AG08395 (cell line): Measurements from ENCODE around the gene KLRB1.
A peak's percentile ranks its signal among the peaks of the same experiment; 100 is the strongest.
"Not testable (repeated sequence)": the region's sequence is repeated elsewhere in the genome, so short reads cannot be mapped to it uniquely, and the experiment has no call there.

ENCODE experiments used
- DNase-seq: peaks from one replicate; pipeline ENCODE4 v3.0.0; 2012; ENCODE audit warnings: mixed read lengths, low spot score

The KLRB1 gene

DNA sequence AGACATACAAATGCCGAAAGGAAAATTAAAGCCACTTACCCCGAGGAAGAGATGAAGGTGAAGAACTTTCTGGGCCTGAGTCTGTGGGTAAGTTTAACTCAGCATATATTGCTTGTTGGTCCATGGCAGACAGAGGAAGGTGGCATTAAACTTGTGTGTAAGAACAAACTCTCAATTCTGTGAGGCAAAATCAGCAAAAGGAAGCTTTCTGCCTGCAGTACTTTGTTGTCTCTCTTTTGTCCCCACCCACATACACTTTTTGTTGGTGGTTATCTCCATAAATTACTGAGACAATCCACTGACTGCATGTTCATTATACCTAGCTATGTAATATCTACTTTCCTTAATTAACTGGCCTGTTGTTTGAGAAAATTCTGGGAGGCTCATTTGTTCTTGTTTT is at the start of gene KLRB1:
Gene KLRB1 (minus strand): TSS at position 201 of the 400 bp plus-strand sequence. CDS start 77 bp downstream, at position 124.
- no peak for DNase-seq

DNA sequence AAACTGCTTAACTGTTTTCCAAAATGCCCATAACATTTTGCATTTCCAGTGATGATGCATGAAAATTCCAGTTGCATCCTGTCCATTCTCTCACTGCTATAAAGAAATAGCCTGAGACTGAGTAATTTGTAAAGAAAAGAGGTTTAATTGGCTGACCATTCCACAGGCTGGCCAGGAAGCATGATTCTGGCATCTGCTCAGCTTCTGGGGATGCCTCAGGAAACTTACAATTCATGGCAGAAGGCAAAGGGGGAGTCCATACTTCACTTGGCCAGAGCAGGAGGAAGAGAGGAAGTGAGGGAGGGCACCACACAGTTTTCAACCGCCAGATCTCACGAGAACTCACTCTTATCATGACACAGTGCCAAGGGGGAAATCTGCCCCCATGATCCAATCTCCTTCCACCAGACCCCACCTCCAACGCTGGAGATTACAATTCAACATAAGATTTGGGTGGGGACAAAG is 43.6 kb upstream of the KLRB1 start:
- peak; percentile 25 for DNase-seq

DNA sequence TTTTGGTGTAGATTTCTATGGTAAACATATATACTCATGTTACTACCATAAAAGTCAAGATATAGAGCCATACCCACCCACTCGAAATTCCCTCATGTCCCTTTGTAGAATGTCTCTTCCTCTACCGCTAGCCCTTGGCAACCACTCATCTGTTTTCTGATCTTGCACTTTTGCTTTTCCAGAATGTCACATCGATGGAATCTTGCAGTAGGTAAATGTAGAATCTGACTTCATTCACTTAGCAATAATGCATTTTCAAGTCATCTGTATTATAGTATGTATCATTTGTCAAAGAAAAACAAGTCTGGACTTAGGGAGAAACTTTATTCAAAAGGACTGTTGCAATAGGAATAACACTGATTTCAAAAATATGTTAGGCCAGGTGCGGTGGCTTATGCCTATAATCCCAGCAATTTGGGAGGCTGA is 42.4 kb upstream of the KLRB1 start:
- no peak for DNase-seq

DNA sequence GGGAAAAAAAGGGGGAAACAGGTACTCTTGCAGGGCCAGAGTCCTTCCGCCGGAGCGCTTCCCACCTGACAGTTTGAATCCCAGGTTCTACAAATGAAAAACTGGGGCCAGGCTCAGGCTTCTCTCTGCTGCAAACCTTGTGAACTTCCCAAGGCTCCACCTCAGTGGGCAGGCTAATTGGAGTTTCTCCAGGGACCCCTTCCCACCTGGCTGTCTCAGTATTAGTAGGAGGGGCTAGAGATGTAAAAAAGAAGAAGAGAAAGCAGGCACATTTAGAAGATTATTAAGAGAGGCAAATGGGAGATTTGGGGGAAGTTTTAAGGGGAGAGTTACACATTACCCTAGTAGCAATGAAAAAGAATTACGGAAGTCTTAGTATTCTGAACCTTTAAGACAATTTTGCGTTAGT is 41.8 kb upstream of the KLRB1 start:
- DNase-seq = no peak

DNA sequence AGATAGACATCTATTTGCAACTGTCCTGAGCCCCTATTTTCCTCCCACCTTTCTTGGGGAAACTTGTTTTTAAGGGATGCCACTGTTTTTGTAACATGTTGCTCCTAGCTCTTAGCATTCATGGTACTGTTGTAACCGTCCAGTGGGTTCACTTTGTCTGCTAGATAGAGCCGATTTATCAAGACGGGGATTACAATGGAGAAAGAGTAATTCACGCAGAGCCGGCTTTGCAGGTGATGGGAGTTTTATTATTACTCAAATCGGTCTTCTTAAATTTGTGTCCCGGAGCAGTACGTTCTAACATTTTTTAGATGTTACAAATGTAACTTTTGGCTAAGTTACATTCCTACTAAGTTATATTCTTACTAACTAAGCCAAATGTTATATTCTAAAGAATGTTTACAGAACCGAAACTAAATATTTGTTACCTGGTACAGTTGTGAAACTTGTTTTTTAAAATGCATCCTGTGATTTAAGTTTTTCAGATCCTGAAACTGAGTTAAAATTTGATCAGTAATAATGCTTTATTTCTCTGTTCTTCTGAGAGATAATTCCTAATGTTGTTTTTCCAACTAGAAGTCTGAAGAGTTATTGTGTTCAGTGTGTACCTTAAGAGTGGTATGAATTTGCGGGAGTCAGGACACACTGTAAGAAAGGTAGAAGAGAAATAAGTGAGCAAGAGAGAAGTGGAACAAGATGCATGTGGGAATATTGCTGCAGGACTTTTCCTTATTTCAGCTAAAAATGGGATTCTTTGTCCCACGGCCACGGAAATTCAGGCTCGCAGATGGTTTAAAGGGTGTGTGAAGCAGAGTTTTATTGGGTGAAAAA is 41.2 kb upstream of the KLRB1 start:
- no peak for DNase-seq

DNA sequence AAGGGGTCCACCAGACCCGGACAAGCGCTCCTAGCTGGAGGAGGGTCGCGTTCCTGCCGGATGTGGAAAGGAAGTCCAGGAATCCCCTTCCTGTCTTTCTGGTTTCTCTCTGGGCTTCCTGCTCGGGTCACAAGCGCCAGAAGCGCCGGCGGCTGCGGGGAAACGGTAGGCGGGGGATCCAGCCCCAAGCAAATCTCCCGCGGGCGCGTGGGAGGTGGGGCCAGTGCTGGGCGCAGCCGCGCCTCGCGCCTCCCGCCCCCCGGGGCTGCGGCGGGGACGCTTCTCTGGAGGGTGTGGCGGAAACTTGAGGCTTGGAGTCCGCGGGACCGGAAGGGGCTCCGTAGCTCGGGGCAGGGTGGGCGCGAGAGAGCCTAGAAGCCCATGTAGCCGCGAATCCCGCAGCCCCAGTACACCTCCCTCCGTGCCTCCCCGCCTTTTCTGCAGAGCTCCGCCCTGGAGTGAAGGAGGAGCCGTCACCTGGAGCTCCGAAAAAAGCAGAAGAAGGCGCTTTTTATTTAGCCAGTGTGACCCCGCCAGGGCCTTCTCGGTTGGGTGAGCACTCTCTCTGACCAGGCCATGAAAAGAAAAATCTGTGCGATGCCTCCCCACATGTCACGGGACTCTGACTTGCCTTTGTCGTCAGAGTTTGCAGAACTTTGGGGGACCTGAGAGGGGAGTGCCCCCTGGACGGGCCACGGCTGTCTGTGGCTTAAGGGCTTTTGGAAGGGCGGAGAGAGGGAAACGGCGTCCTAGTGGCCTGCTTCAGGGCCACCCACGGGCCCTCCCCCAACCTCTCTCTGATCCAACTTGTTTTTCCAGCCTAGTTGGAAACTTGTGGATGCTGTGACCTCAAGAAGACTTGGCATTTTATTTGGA is 40.3 kb upstream of the KLRB1 start:
- DNase-seq = peak; percentile 88

DNA sequence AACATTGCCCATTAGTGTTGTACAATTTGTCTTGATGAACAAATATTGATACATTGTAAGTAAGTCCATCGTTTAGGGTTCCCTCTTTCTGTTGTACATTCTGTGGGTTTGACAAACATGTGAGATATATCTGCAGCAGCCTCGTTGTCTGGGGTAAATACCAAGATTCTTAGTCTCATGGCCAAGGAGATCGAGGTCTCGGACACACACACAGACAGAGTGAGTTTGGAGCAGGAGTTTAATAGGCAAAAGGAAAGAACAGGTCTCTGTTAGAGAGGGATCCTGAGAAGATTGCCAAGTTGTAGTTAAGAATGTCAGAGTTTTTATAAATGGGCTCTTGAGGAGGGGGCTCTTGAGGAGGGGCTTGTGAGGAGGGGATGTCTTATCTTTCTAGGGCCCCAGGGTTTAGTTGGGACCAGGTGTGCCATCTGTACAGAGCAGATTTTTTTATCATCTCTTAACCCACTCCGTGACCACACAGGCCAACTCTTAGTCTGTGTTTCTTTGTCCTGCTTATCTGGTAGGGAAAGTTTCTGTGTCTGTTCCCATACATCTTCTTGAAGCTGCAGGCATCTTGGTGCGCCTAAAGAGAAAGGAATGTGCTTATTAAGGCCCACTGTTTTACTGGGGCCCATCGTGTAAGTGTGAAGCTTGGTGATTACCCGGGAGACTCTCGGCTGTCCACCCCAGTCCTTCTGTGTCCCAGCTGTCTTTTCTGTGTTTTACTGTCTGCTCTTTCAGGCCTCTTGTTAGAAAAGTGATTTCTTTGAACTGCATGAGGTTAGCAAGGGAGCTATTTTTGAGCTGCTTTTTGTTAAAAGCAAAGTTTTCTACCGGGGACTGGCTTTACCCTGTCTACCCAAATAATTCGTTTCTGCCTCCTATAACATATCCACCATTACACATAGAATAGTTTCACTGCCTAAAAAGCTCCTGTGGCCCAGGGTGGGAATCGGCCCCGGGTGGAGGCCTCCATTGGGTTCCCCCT is 39.4 kb upstream of the KLRB1 start:
- peak; percentile 3 for DNase-seq

DNA sequence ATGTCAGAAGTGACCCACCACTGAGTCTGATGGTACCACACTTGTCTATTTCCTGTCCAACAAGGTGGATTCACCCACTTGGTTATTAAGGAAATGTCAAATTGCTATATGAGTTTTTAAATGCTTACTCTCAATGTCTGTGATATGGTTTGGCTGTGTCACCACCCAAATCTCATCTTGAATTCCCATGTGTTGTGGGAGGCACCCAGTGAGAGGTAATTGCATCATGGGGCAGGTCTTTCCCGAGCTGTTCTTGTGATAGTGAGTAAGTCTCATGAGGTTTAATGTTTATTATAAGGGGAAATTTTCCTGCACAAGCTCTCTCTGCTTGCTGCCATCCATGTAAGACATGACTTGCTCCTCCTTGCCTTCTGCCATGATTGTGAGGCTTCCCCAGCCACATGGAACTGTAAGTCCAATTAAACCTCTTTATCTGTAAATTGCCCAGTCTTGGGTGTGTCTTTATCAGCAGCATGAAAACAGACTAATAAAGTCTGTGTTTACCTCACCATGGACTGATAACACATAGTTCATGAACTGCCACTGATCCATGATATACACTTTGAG is 37.4 kb upstream of the KLRB1 start:
- DNase-seq = not testable (repeated sequence)

DNA sequence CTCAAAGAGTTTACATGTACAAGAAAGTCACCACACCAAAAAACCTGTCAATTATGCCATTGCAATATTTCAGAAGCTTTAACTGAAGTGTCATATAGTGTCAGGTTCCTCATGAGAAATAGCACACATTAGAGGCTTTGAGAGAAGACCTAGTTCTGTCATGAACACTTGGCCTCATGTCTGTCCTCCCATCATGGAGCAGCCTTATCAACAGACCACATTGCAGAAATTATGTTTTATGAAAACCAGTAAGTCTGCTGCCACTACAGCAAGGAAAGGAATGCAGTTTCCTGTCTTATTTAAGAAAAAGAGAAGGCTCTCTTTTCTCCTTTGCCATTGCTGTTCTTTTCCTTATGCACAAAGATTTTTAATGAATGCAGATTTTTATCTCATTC is 35.5 kb upstream of the KLRB1 start:
- no peak for DNase-seq

DNA sequence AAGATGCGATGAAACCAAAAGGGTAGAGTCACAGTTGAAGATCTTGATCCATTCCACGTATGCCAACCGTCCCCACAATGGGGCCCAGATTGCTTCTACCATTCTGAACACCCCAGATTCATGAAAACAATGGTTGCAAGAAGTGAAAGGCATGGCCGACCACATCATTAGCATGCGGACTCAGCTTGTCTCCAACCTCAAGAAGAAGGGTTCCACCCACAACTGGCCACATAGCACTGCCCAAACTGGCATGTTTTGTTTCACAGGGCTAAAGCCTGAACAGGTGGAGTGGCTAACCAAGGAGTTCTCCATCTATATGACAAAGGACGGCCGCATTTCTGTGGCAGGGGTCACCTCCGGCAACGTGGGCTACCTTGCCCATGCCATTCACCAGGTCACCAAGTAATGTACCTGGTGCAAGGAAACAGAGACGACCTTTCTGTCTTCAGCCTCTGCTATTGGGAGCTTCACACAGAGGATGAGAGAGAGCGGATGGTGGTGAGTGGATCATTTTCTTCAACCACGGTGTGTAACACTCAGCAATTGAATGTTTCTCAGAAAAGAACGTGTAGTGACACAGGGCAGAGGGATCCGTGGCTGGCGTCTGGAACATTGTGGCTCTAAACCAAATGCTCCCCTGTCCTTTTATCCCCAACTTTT is 35.0 kb upstream of the KLRB1 start:
- no peak for DNase-seq

DNA sequence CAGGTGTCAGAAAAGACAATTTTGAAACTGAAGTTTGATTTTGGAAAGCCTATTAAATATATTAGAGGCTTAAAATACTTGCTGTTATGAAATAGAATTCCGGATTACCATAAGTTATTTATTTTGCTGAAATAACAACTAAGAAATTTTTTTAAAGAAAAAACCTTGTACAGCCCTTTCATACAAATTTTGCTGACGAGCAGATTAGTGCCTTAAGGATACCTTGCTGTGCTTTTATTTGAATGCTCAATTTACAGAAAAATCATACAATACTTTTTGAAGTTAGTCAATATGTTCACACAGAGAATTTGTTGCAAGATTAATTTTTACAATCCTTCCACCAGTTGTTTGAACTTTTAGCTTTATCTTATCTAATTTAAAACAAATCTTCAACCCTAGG is 32.3 kb upstream of the KLRB1 start:
- no peak for DNase-seq

DNA sequence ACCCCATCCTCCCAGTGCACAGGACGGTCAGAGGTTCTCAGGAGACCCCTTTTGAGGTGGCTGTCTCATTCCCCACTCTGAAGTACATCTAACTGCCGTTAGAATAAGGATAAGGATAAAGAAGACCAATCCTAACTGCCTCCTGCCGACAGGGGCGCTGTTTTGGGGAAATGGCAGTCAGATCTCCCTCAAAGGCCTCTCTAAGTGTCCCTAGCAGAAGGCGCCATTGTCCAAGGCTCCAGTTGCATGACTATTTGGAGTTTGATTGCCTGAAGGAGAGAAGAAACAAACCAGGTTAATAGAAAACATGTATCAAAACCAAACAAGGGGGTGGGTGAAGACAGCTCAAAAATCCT is 29.1 kb upstream of the KLRB1 start:
- DNase-seq = no peak

DNA sequence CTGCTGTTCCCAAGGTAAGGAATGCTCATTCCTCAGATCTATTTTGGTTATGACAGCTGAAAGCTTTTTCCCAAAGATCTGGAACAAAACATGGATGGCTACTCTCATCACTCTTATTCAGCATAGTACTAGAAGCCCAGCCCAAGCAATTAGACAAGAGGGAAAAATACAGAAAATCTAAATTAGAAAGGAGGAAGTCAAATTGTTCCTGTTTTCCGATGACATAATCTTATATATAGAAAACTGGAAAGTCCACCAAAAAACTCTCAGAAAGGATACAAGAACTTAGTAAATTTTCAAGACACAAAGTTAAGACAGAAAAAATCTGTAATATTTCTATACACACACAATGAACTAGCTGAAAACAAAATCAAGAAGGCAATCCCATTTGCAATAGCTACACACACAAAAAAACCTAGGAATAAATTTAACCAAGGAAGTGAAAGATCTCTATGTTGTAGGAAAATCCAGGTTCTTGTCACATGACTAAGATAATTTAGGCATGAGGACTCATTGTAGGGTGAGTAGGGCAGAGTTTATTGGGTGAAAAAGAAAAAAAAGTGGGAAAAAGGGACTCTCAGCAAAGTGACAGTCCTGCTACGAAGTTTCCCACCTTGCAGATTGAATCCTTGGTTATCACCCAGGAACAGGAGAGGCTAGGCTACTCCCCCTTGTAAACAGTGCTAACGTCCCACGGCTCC is 28.6 kb upstream of the KLRB1 start:
- DNase-seq = no peak

DNA sequence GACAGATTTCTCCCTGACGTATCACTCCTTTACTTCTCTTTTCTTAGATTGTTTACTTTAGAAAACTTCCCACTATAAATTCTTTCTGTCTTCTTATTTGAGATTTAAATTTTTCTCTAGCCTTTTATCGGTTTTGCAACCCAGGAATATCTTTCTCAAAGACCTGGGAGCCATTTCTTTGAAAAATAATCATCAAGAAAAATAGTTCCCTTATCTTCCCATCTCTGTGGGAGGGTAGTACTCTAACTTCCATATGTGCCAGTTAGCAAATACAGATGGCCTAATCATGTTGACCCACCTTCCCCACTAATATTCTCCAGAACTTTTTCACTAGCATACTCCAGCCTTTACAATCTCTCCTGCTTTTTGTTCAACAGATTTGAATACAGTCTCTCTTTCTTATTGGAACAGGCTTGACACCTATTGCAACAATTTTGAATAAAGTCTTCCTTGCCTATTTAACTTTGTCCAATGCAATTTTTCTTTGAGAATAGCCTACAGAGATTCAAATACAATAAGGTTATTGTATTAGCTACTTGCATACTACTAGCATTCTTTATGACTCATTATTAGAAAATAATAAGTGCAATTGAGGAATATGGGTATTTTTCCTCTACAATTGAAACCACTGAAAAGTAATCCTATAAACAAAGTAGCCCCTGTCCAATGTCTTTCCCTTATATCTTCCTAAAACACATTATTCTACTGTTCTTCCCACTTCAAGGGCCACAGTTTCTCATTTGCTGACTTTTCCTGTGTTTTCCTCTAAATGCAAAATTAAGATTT is 27.4 kb upstream of the KLRB1 start:
- no peak for DNase-seq

DNA sequence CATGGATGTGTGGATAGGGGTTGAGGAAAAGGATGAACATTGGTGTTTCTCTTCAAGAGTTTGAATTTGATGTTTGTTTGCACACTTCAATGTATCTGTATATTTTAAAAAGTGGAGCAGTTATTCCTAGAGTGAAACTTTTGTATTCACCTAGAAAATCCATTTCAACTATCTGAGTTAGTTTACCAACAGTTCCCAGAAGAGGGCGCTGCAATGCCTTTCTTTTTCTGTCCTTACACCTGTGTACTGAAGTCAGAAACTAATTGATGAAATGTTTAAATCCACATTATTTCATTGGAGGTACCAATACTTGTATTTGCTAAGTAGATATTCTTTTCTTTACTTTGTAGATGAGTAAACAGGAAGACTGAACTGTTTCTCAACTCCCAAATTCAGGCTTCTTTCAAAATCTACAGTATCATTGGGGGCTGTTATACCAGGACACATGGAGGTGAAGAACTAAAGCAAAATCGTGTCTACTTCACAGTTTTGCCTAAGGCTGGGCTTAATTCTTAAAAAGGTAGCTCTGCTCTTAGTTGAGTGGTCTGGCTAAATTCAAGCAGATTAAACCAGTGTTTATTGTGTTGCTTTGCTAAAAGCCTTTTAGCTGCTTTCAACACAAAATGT is 26.6 kb upstream of the KLRB1 start:
- DNase-seq = peak; percentile 54

DNA sequence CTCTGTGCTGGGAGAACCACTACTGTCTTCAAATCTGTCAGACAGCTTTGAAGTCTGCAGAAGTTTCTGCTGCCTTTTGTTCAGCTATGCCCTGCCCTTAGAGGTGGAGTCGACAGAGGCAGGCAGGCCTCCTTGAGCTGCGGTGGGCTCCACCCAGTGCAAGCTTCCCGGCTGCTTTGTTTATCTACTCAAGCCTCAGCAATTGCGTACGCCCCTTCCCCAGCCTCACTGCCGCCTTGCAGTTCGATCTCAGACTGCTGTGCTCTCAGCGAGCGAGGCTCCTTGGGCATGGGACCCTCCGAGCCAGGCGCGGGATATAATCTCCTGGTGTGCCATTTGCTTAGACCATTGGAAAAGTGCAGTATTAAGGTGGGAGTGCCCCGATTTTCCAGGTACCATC is 25.1 kb upstream of the KLRB1 start:
- no peak for DNase-seq

DNA sequence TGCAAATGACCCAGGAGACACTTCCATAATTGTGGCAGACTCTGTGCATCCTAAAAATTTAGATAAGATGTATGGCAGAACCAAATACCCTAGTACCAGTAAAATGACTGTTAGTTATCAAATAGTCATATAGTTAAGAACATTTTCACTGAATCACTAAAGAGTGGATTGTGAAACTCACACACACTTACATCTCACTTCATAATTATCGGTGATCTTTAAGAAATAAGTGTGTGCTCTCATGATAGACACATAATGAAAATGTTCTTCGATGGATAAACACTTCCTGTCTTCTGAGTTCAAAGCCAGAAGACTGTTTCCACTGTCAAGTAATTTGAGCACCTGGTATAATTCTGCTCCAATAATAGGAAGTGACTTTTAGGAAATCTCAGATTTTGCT is 19.1 kb upstream of the KLRB1 start:
- no peak for DNase-seq

DNA sequence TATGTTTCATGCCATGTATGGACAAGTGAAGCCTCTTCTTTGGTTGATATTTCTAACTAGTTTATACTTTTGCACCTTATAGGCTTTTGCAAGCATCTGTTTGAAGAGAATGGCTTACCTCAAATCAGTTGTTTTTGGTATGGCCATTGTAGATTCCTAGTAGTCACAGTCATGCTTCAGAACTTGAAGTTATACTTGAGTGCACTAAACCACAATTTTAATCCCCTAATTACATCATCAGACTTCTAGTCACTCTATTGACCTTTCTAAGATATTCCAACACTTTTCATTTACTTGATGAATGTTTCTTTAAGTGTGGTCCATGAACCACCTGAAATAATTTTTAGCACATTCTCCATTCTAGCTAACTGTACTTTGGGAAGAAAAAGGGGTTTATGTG is 18.6 kb upstream of the KLRB1 start:
- DNase-seq = no peak

DNA sequence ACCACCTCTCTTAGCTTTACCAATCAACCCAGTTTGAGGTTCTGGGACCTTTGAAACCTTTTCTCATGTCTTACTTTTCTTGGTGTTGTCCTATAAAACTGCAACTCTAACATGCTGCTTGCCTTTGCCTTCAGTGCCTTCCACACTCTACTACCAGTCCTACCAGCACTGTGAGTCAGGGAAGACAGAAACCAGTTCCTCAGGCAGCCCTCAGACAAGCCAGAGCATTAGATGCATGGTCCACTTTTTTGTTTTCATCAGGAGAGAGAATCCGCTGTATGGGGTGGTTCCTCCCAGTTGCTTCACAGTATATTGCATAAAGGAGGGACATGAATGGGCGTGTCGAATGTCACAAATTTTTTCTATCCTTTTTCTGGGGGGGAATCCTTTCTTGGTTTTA is 17.3 kb upstream of the KLRB1 start:
- no peak for DNase-seq
